Pulmonary artery endothelial cell (primary cell): ENCODE data around the gene THOC6. TPM values are rescaled to one million over a fixed set of nuclear protein-coding genes. Genes with fewer than 3 reads are reported as not detected.
"Not testable (repeated sequence)": the region's sequence is repeated elsewhere in the genome, so short reads cannot be mapped to it uniquely, and the experiment has no call there.

Source experiments
- DNase-seq: peaks from one replicate; pipeline ENCODE4 v3.0.0-alpha.2; 2011; ENCODE audit warnings: low read depth, low spot score
- total RNA-seq: library from RNA; depleted of rRNA; stranded (reverse); fragments of >200 nt; gene quantifications from 2 replicates; pipeline ENCODE4 v1.2.3, GENCODE V29; 2014

The THOC6 gene
- total RNA-seq, 1 donor from 2014 or later: 24.0 TPM

DNA sequence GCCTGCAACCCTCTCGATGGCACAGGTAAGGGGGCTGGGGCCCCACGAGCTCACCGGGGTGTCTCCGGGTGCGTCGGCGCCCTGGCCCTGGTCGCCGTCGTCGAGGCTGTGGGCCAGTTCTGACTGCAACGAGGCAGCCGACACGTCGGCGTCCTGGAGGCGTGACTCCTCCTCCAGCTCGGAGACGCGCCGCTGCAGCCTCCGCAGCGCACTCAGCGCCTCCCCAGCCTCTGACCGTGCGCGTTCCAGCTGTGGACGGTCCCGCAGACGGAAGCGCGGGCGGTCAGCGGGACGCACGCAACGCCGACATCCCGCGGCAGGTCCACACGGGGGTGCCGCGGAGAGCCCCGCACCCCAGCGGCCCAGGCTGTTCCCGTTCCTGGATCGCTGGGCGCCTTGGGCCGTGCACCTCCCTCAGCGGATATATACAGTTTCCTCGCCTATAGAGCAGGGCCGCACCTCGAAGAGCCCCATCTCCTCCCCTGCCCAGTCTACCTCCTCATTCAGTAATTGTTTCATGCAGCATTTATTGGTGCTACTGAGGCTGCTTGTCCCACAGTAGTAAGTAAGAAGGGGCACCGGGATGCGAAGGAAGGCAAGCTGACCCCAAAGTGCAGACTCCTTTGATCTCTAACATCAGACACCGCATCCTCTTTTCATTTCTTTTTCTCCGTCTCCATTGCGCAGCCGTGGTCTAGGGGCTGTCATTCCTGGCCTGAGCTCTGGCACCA is 5.8 kb downstream of the THOC6 start:
- DNase-seq: no peak

DNA sequence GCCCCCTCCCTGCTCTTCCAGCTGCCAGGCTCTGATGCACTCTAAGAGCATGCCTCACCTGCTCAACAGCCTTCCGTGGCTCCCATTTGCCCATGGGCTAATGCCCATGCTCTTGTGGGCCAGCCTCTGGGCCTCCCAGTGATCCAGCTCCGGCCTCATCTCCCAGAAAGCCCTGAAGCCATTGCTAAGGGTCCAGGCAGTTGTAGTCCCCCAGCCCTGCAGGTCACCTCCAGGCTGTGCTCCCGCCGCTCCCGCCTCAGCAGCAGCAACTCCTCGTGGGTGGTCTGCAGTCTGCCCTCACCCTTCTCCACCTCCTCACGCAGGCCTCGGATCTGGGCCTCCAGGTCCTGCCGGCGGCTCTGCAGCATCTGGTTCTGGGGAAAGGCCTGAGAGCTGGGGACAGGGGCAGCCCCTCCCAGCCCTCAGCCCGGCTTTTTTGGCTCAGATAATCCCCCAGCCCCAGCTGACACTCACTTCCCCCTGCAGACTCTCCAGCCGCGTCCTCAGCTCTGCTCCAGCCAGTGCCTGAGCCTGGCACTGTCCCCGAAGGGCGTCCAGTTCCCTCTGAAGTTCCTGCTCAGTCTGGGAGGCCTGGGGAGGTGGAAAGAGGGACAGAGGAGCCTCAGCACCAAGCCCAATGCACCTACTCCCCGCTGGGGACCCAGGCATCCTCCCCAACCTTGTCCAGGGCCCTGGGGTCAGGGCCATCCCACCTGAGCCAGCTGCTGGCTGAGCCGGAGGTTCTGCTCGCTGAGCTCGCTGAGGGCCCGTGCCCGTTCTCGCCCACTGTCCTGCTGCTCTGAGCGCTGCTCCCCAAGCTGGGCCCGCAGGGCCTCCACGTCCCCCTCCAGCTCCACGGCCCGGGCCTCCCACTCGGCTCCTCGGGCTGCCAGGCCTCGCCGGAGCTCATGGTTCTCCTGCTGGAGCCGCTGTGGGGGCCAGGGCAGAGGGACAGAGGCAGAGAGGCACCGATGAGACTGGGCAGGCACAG is 6.7 kb downstream of the THOC6 start:
- DNase-seq: no peak

DNA sequence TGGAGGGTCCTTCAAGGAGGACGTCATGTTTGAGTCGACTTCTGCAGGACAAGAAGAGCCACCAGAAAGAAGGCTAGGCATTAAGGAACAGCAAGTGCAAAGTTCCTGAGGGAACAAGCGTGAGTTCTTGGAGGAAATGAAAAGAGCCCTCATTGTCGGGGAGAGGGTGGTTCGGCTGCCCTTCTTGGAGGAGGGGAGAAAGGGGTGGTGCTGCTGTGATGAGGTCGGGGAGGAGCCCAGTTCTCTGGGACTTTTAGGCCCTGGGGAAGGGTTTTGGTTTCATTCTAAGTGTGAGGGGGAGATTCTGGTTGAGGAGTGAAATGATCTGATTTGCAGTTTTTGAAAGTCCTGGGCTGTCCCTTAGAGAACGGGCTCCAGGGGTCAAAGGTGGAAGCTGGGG is 8.8 kb downstream of the THOC6 start:
- DNase-seq: no peak

DNA sequence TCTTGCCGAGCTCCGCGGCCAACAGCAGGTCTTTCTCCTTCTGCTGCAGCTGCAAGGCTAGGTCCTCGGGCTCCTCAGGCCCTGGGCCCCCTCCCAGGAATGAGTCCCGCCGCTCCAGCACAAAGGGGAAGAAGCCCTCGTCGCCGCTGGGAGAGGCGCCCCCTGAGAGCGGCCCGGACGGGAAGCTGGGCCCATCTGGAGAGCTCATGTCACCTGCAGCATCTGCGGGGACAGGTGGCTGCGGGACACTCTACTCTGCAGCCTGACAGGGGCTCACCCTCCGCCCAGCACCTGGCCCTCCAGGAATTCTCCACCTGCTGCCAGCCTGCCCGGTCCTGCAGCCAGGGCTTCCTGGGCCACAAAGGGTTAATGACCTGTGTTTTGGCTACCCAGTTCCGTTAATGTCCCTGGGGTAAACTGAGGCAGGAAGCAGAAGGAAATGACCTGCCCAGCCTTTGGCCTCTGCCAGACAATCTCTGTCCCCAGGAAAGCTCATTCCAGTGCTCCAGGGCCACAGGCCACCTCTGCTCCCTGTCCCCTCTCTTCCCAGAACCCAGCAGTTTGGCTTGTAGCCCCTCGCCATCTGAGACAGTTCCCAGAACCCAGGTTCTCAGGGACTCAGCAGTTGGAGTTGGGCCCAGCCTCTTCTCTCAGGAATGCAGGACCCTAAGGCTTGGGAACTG is 11.6 kb downstream of the THOC6 start:
- DNase-seq: no peak

DNA sequence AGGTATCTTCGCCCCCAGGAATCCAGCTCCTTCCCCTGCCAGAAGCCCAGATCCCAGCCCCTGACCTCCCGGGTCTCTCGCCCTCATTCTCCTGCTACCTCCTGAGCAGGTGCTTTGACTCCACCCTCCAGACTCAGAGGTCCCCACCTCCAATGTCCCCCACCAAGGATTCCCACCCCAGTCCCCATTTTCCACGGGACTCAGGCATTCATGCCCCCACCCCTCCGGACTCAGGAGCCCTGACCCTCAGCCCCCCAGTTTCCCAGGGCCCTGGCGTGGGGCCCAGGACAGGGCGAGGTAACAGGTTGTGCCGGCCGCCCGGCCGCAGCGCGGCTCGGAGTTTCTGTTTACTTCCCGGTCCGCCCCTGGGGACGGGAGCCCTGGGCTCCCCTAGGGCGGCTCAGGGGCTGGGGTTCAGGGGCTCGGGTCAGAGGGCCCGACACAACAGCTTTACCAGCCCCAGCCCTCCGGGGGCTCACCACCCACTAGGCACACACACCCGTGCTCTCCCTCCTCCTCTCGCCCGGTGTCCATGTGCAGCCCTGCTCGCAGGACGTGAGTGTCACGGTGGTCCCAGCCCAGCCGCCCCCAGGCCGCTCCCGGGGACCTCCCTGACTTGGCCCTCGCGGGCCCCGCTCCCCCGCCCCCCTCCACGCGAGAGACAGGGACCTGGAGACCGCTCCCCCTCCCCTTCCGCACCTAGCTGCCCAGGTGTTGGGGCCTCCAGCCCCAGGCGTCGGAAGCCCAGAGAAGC is 12.3 kb downstream of the THOC6 start:
- no peak for DNase-seq

DNA sequence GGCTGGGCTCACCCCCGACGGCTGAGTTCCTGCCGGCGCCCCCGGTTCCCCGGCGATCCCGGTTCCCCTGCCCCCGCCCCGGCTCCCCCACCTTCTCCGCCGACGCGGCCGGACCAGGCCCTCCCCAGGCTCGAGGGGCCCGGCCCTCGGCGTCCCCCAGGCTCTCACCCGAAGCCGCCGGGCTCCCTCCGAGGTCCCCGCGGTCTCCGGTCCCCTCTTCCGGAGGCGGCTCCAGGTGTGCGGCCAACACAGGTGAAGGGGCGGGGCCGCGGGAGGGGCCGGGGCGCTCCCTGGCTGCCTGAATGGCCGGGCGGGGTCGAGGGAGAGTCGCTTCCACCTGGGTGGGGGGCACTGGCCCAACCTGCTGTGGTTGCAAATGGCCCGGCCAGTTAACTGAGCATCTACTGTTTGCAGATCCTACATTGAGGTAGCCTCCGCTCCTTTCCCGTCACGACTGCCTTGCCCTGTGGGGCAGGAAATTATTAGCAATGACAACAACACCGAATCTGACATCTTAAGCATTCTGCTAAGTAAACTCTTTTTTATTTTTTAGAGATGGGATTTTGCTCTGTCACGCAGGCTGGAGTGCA is 13.0 kb downstream of the THOC6 start, which contains the start of gene BICDL2:
Gene BICDL2, minus strand, starts transcription at position 219 of the 590 bp plus-strand sequence. CDS start 1,448 bp downstream, outside the sequence.
- no peak for DNase-seq

DNA sequence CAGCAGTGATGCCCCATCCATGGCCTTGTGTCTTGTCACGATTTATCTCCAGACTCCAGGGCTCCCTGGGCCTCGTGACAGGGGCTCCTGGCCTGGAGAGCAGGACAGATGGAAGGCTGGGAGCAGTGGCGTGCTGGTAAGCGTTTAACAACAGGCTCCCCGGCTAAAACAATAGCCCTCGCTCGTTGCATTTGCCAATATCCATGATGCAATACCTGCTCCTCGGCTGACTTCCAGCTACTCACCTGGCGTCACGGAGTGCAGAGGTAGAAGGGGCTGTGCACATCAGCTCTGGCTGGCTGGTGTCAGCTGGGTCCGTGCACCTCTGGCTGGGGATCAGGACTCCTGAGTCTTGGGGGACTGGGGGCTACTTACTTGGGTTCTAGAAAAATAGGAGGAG is 14.4 kb downstream of the THOC6 start:
- no peak for DNase-seq

DNA sequence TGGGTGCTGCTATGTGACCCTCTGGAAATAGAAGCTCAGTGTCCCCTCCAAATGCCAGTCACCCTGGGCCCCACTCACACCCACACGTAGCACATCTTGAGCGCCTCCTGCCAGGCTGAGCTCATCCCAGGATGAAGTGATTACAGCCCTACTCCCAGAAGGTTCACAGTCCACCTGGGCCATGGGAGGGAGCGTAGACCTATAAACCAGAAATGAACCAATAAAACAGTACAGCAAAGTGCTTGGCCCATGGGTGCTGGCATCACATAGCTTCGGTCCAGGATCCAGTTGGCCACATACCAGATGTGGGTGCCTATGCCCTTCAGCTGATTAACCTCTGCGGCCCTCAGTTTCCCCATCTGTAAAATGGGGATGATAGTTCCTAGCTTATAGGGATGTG is 15.1 kb downstream of the THOC6 start:
- DNase-seq: no peak

DNA sequence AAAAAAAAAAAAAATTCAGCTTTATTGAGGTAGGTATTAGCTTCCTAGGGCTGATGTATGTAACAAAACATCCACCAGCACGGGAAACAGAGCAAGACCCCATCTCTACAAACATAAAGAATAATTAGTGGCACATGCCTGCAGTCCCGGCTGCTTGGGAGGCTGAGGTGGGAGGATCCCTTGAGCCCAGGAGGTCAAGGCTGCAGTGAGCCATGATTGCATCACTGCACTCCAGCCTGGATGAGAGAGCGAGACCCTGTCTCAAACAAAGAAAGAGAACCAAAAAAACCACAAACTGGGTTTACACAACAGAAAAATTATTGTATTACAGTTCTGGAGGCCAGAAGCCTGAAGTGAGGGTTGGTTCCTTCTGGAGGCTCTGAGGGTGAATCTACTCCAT is 18.5 kb downstream of the THOC6 start:
- DNase-seq: no peak

DNA sequence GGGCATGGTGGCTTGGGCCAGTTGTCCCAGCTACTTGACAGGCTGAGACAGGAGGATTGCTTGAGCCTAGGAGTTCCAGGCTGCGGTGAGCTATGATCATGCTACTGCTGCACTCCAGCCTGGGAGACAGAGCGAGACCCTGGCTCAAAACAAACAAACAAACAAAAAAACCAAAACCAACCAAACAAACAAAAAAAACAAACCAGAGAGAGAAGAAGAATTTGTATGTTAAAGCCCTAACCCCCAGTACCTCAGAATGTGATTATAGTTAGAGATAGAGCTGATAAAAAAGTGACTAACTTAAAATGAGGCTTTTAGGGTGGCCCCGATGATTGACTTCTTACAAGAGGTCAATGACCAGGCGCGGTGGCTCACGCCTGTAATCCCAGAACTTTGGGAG is 20.9 kb downstream of the THOC6 start:
- no peak for DNase-seq

DNA sequence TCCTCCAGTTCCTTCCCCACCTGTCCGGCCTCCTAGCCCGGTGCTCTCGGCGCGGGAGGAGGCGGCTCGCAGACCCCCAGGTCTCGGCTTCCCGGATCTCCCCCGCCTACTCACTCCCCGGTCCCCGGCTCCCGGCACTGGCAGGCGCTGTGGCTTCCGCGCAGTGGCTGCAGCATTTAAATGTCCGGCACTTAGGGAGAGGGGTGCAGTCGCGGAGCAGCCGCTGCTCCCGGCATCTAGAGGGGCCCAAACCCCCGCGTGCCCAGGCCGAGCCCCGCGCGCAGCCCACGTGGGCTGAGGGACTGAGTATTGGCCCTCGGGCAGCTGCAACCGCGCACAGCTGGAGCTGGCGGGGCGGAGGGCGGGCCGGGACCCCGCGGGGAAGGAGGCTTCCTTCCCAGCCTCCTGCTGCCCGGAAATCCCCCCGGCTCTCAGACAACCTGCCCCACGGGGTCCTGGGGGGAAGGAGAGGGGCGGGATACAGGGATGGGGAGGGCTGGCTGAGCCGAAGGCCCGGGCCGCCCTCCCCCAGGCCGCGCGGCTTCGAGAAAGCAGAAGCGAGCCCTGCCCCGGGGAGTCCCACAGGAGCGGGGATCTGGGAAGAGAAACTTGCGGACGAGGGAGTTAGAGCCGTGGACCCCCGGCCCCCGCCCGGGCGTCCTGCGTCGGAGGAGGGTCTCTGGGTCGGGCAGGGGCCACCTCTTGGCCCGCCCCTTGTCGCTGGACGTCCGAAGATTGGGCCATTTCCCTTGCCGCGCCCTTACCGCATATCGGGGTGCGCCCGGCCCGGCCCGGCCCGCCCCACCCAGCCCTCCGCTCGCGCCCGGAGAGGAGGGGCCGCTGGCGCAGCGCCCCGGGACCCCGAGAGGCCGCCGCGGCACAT is 22.2 kb downstream of the THOC6 start, which contains the start of gene MMP25:
Gene MMP25, plus strand, starts transcription at position 804 of the 883 bp plus-strand sequence. CDS start 357 bp downstream, outside the sequence.
- no peak for DNase-seq

DNA sequence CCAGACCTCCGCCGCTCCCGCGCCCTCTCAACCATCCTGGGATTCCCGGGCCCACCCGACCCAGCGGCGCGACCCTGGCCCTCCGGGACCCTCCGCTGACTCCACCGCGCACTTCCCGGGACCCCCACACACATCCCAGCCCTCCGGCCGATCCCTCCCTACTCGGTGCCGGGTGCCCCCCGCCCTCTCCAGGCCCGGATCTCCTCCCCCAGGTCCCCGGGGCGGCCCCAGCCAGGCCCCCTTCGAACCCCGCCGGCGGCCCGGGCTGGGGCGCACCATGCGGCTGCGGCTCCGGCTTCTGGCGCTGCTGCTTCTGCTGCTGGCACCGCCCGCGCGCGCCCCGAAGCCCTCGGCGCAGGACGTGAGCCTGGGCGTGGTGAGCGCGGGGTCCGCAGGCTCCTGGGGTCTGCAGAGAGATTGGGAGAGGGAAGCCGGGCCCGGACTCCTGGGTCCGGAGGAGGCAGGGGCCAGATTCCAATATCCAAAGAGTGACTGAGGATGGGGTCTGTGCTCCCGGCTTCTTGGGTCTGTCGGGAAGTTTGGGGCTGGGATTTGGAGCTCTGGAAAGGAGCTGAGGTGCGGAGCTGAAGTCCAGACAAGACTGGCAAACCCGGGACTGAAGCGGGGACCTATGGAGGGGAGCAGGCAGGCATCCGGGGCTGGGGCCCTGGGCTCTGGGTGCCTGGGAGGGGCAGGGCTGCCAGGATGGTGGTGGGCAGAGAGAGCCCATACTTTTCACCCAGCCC is 23.0 kb downstream of the THOC6 start:
- DNase-seq: no peak

DNA sequence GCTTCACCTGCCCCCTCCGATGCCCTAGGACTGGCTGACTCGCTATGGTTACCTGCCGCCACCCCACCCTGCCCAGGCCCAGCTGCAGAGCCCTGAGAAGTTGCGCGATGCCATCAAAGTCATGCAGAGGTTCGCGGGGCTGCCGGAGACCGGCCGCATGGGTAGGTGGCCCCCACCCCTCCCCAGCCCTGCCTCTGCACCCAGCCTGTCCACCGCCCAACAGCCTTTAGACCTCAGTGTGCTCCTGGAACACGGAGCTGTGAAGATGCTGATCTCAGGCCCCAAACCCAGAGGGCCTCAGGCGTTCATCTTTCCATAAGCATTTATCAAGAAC is 23.5 kb downstream of the THOC6 start:
- no peak for DNase-seq

DNA sequence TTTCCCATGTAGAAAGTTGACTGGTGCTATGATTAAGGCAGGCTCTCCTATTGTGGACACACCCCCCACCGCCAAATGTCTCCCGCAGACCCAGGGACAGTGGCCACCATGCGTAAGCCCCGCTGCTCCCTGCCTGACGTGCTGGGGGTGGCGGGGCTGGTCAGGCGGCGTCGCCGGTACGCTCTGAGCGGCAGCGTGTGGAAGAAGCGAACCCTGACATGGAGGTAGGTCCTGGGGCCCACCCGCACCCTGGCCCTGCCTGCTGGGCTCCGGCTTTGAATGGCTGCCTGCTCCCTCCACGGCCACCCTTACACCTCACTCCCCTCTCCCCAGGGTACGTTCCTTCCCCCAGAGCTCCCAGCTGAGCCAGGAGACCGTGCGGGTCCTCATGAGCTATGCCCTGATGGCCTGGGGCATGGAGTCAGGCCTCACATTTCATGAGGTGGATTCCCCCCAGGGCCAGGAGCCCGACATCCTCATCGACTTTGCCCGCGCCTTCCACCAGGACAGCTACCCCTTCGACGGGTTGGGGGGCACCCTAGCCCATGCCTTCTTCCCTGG is 26.2 kb downstream of the THOC6 start:
- no peak for DNase-seq

DNA sequence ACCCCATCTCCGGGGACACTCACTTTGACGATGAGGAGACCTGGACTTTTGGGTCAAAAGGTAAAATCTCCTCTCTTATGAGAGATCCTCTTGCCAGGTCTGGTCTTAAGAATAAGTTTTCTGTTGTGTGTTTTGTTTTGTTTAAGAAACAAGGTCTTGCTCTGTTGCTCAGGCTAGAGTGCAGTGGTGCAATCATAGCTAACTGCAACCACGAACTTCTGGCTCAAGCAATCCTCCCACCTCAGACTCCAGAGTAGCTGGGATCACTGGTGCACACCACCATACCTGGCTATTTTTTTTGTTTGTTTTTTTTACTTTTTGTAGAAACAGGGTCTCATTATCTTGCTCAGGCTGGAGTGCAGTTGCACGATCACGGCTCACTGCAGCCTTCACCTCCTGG is 26.7 kb downstream of the THOC6 start:
- DNase-seq: no peak

DNA sequence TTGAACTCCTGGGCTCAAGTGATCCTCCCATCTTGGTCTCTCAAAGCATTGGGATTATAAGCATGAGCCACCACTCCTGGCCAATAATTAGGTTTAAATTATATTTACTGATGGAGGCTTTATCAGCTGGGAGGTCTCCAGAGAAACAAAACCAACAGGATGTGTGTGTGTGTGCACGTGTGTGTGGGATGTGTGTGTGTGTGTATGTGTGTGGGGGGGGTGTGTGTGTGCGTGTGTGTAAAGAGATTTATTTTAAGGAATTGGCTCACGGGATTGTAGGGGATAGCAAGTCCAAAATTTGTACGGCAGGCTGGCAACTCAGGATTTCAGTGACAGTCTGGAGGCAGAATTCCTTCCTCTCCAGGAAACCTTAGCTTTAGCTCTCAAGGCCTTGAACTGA is 27.2 kb downstream of the THOC6 start:
- DNase-seq: no peak

DNA sequence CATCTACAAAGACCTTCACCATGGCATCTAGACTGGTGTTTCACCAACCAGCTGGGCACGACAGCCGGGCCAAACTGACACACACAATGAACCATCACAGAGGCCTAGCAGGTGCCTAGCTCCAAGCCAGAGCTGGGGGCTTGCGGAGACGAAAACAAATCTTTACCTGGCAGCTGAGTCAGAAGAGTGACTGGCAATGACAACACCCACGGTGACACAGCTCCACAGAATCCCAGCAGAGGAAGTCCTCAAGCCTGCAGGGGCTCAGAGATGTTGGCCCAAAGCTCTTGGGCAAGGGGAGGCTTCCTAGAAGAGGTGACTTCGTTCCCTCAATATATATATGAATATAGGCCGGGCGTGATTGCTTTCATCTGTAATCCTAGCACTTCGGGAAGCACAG is 27.7 kb downstream of the THOC6 start:
- no peak for DNase-seq

DNA sequence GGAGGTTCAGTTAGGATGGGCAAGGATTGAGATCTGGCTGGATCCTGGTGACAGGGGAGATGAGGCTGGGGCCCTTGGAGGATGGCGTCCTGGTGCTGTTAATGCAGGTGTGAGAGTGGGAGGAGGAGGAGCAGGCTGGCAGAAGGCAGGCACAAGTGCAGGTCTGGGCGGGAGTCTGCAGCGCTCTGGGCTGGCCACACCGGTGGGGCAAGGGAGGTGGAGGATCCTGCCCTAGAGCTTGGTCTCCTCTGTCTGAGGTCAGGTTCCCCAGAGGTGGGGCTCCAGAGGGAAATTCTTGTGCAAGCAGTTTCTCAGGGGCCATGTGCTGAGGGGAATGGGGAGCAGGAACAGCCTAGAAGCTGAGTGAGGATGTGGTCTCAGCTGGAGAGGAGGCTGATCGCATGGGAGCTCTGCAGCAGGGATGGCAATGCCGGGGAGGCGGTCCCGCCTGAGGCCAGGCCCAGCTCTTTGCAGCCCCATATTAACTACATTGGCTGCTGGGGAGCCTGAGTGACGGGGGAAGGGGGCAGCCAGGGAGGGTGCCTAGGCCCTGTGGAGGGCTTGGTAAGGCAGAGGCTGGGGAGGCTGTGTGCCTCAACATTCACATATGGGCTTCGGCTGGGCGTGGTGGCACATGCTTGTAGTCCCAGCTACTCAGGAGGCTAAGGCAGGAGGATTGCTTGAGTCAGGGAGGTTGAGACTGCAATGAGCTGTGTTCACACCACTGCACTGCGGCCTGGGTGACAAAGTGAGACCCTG is 28.9 kb downstream of the THOC6 start:
- not testable (repeated sequence) for DNase-seq
